HEK293 (cell line): Measurements from ENCODE around the gene USP17L30.
"Not testable (repeated sequence)": the region's sequence is repeated elsewhere in the genome, so short reads cannot be mapped to it uniquely, and the experiment has no call there.

ENCODE experiments used
- CTCF ChIA-PET: fragments of 350-600 bp; formaldehyde crosslinking; extraction: SDS; loops from one replicate; lab custom pipeline; 2021; ENCODE audit warnings: antibody characterized with exemption; lab: Yijun Ruan, JAX
- POLR2A ChIA-PET: fragments of 300-600 bp; formaldehyde crosslinking; extraction: SDS; loops from one replicate; lab custom pipeline; 2020; ENCODE audit warnings: antibody characterized with exemption, inconsistent platforms; lab: Yijun Ruan, JAX
- H3K27ac ChIP-seq: fragments of 200-500 bp; sonication (Bioruptor generic); 2 replicates; pipeline ENCODE4 v1.5.1; 2014; ENCODE audit warnings: low read depth, low read length, control low read depth, inconsistent platforms; ENCODE audit errors: extremely low read depth
- H3K36me3 ChIP-seq, 2 experiments: fragments of 200-500 bp in 1 of 2; sonication (Bioruptor generic) in 1 of 2; 1 replicate in 1 of 2; 2 replicates in 1 of 2; pipeline ENCODE4 v1.5.1; 2014 to 2017; ENCODE audit warnings: inconsistent platforms in 2 of 2, low read length in 2 of 2; ENCODE audit not compliant: control insufficient read depth in 2 of 2, insufficient read depth in 1 of 2
- H3K4me1 ChIP-seq: fragments of 200-500 bp; sonication (Bioruptor generic); 2 replicates; pipeline ENCODE4 v1.5.1; 2014; ENCODE audit warnings: mild to moderate bottlenecking, low read length, inconsistent platforms; ENCODE audit not compliant: control insufficient read depth, insufficient read depth
- H3K4me3 ChIP-seq: 2 replicates; pipeline ENCODE4 v1.5.1; 2011; ENCODE audit warnings: low read depth, mild to moderate bottlenecking, control low read depth, low read length, moderate library complexity
- H3K9me3 ChIP-seq: fragments of 200-500 bp; sonication (Bioruptor generic); 2 replicates; pipeline ENCODE4 v1.5.1; 2014; ENCODE audit warnings: low read depth, low read length, inconsistent platforms; ENCODE audit not compliant: control insufficient read depth, insufficient read depth

USP17L30 gene

DNA sequence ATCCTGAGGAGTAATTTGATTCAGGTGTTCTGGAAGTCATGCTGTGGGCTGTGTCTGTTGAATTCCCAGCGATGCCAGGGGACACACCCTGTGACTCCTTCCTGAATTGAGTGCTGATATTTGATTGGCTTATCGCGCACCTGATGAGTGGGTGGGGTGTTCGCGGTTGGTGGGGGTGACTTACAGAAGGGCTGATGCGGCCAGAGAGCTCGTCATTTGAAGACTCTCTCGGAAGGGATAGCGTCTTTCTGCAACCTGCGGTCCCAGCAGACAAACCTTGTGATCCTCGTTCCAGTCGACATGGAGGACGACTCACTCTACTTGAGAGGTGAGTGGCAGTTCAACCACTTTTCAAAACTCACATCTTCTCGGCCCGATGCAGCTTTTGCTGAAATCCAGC is at the start of gene USP17L30:
Gene USP17L30, plus strand, starts transcription at position 301 of the 400 bp plus-strand sequence. Its CDS starts 0 bp downstream, at position 301.
- H3K36me3 ChIP-seq, H3K27ac ChIP-seq, CTCF ChIA-PET, POLR2A ChIA-PET, H3K4me3 ChIP-seq, H3K4me1 ChIP-seq, H3K9me3 ChIP-seq: not testable (repeated sequence)

GRCh38 chr4:9324191-9324590 is 38.7 kb upstream of the USP17L30 start:
- CTCF ChIA-PET, POLR2A ChIA-PET, H3K36me3 ChIP-seq, H3K27ac ChIP-seq, H3K4me1 ChIP-seq, H3K4me3 ChIP-seq, H3K9me3 ChIP-seq: not testable (repeated sequence)

GRCh38 chr4:9324865-9325264 is 38.1 kb upstream of the USP17L30 start, which contains the start of gene USP17L24:
USP17L24 (plus strand) TSS chr4:9325165; CDS start chr4:9325165, 0 bp downstream.
- H3K4me3 ChIP-seq, POLR2A ChIA-PET, H3K36me3 ChIP-seq, H3K27ac ChIP-seq, H3K9me3 ChIP-seq, H3K4me1 ChIP-seq, CTCF ChIA-PET: not testable (repeated sequence)

DNA sequence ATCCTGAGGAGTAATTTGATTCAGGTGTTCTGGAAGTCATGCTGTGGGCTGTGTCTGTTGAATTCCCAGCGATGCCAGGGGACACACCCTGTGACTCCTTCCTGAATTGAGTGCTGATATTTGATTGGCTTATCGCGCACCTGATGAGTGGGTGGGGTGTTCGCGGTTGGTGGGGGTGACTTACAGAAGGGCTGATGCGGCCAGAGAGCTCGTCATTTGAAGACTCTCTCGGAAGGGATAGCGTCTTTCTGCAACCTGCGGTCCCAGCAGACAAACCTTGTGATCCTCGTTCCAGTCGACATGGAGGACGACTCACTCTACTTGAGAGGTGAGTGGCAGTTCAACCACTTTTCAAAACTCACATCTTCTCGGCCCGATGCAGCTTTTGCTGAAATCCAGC is 33.3 kb upstream of the USP17L30 start, which contains the start of gene USP17L25:
Gene USP17L25, plus strand, starts transcription at position 301 of the 400 bp plus-strand sequence. Its CDS starts 0 bp downstream, at position 301.
- H3K4me1 ChIP-seq, H3K9me3 ChIP-seq, H3K27ac ChIP-seq, CTCF ChIA-PET, POLR2A ChIA-PET, H3K36me3 ChIP-seq, H3K4me3 ChIP-seq: not testable (repeated sequence)

GRCh38 chr4:9334358-9334757 is 28.6 kb upstream of the USP17L30 start, which contains the start of gene USP17L26:
USP17L26 (plus strand) TSS chr4:9334658; CDS start chr4:9334658, 0 bp downstream.
- H3K9me3 ChIP-seq, H3K4me3 ChIP-seq, H3K27ac ChIP-seq, H3K4me1 ChIP-seq, CTCF ChIA-PET, H3K36me3 ChIP-seq, POLR2A ChIA-PET: not testable (repeated sequence)

DNA sequence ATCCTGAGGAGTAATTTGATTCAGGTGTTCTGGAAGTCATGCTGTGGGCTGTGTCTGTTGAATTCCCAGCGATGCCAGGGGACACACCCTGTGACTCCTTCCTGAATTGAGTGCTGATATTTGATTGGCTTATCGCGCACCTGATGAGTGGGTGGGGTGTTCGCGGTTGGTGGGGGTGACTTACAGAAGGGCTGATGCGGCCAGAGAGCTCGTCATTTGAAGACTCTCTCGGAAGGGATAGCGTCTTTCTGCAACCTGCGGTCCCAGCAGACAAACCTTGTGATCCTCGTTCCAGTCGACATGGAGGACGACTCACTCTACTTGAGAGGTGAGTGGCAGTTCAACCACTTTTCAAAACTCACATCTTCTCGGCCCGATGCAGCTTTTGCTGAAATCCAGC is 23.8 kb upstream of the USP17L30 start, which contains the start of gene USP17L5:
Gene USP17L5, plus strand, starts transcription at position 301 of the 400 bp plus-strand sequence. Its CDS starts 0 bp downstream, at position 301.
- H3K9me3 ChIP-seq, H3K4me1 ChIP-seq, POLR2A ChIA-PET, H3K4me3 ChIP-seq, H3K36me3 ChIP-seq, CTCF ChIA-PET, H3K27ac ChIP-seq: not testable (repeated sequence)

- H3K4me1 ChIP-seq, CTCF ChIA-PET, POLR2A ChIA-PET: not testable (repeated sequence)
These were observed 19.1 kb upstream of the USP17L30 start, which contains the start of gene USP17L27 for GRCh38 chr4:9343848-9344247. USP17L27 (plus strand) TSS chr4:9344148; CDS start chr4:9344148, 0 bp downstream.

GRCh38 chr4:9348593-9348992 is 14.3 kb upstream of the USP17L30 start, which contains the start of gene USP17L28:
USP17L28 (plus strand) TSS chr4:9348893; CDS start chr4:9348893, 0 bp downstream.
- CTCF ChIA-PET, H3K4me3 ChIP-seq, POLR2A ChIA-PET, H3K36me3 ChIP-seq, H3K9me3 ChIP-seq, H3K27ac ChIP-seq, H3K4me1 ChIP-seq: not testable (repeated sequence)

More at GRCh38 chr4:9343848-9344247, 19.1 kb upstream of the USP17L30 start, which contains the start of gene USP17L27:
- not testable (repeated sequence) for H3K27ac ChIP-seq, H3K9me3 ChIP-seq, H3K4me3 ChIP-seq, H3K36me3 ChIP-seq

DNA sequence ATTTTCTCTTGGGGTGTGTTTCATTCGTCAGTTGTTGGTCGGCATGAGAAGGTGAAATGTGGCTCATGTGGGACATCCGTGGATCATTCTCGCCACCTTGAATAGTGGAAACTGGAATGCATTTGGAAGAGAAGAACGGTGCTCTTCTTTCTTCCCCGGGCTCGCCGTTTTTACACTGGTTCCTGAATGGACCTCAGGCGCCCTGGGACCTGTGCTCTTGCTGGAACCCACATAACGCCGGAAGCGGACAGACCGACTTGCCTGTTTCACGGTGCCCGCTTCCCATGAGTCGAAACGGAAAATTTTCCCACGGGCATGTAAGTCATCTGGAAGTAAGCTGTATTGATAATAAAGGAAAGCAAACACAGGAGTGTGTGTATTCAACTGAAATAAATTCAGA is 12.1 kb upstream of the USP17L30 start:
- POLR2A ChIA-PET, H3K4me3 ChIP-seq, H3K36me3 ChIP-seq, H3K9me3 ChIP-seq, H3K4me1 ChIP-seq, H3K27ac ChIP-seq, CTCF ChIA-PET: not testable (repeated sequence)

GRCh38 chr4:9353338-9353737 is 9.6 kb upstream of the USP17L30 start, which contains the start of gene USP17L29:
USP17L29 (plus strand) TSS chr4:9353638; CDS start chr4:9353638, 0 bp downstream.
- H3K4me3 ChIP-seq, H3K27ac ChIP-seq, H3K36me3 ChIP-seq, H3K4me1 ChIP-seq, H3K9me3 ChIP-seq, POLR2A ChIA-PET, CTCF ChIA-PET: not testable (repeated sequence)

GRCh38 chr4:9379881-9380280 is 17.0 kb downstream of the USP17L30 start:
- H3K4me1 ChIP-seq, POLR2A ChIA-PET, CTCF ChIA-PET, H3K9me3 ChIP-seq, H3K4me3 ChIP-seq, H3K27ac ChIP-seq, H3K36me3 ChIP-seq: not testable (repeated sequence)
